Body of pancreas (tissue), 4 donors: ENCODE measurements around the gene EGFLAM.

ENCODE experiments used
- POLR2A ChIP-seq, 3 donors: fragments of 450-650 bp; IDR thresholded peaks; one replicate each; pipeline ENCODE4 v1.6.1; 2016; ENCODE audit warnings: antibody characterized with exemption in 3 of 3, mild to moderate bottlenecking in 2 of 3
- TF ChIP-seq, protein P1 (sequence below), 7 experiments: fragments of 450-650 bp in 4 of 7; fragments of 200-600 bp in 3 of 7; sonication (generic) in 3 of 7; IDR thresholded peaks; one replicate each; pipeline ENCODE4 v1.5.1; 2016 to 2019; ENCODE audit warnings: antibody characterized with exemption in 7 of 7

DNA sequence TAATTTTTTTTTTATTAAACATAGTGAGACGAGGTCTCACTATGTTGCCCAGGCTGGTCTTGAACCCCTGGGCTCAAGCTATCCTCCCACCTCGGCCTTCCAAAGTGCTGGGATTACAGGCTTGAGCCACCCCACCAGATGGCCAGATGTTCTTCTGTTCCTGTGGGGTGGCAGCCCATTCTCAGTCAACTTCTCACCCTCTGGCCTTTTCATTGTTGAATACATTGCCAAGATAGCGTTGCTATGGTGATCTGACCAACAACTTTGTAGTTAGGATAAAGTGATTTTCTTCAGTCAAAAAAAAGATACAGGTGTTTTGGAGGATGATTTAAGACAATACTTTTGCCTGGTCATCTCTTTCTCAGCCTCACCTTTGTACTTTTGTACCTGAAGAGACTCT is 109.1 kb downstream of the EGFLAM start:
- TF ChIP-seq, protein P1, sequence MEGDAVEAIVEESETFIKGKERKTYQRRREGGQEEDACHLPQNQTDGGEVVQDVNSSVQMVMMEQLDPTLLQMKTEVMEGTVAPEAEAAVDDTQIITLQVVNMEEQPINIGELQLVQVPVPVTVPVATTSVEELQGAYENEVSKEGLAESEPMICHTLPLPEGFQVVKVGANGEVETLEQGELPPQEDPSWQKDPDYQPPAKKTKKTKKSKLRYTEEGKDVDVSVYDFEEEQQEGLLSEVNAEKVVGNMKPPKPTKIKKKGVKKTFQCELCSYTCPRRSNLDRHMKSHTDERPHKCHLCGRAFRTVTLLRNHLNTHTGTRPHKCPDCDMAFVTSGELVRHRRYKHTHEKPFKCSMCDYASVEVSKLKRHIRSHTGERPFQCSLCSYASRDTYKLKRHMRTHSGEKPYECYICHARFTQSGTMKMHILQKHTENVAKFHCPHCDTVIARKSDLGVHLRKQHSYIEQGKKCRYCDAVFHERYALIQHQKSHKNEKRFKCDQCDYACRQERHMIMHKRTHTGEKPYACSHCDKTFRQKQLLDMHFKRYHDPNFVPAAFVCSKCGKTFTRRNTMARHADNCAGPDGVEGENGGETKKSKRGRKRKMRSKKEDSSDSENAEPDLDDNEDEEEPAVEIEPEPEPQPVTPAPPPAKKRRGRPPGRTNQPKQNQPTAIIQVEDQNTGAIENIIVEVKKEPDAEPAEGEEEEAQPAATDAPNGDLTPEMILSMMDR (IDR thresholded peaks at IDR 0.05): no peak
- TF ChIP-seq POLR2A (IDR thresholded peaks at IDR 0.05): no peak
